ENCODE measurements around the gene C3orf49. TPM values are rescaled to one million over a fixed set of nuclear protein-coding genes. Genes with fewer than 3 reads are reported as not detected.

C3orf49 gene
- total and polyA plus RNA-seq, 2 of the 13 experiments (the other 11 are each of a cell fraction or from before 2014, with no cell fraction given) = not detected

DNA sequence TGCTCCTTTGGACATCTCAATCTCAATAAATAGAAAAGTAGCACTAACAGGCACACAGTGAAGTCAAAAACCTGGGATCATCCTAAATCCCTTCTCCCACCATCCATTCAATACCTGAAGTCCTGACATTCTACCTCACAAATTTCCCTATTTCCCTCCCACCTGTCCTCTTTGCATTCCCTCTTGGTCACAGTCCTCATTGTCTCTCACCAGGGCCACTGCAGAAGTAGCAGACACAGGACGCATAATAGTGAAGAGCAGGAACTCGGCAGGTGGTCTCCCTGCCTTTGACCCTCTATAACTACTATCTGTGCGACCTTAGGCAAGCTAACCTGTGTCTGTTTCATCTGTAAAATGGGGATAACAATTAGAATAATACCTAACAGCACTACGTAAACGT is 42.2 kb downstream of the C3orf49 start:
- Histone ChIP-seq H3K4me2 (ENCODE audit: low read depth, low read length) (0 out of 2 replicates have a peak overlapping the region, but pooled peaks have one; percentile 91), H3K9ac (ENCODE audit: insufficient read depth, low read depth, low read length) (no peak overlapping the region), H3K27ac (ENCODE audit: extremely low read length, insufficient read depth, low read length) (no peak overlapping the region), H2AFZ (ENCODE audit: low read length) (no peak overlapping the region), H4K20me1 (ENCODE audit: insufficient read depth, low read length) (no peaks in the 10 kb centered on the region), H3K36me3 (replicated peaks in 1 of 2; ENCODE audit: control insufficient read depth in 1 of 2, insufficient read depth in 2 of 2, low read length in 2 of 2) (no peaks in the 10 kb centered on the region), H3K79me2 (ENCODE audit: insufficient read depth, low read length) (peaks cover 38% of the 10 kb centered on the region), H3K4me1 (ENCODE audit: insufficient read depth, low read length) (peaks cover 44% of the 10 kb centered on the region), H3K27me3 (ENCODE audit: control insufficient read depth in 1 of 2, insufficient read depth in 2 of 2, low read length in 2 of 2) (no peaks in the 10 kb centered on the region; a peak in 1 of 5 replicates), H3K4me3 (replicated peaks in 1 of 3; ENCODE audit: insufficient read depth in 1 of 3, low read depth in 2 of 3, low read length in 3 of 3) (no peak overlapping the region), H3K9me3 (ENCODE audit: low read length) (no peaks in the 10 kb centered on the region)
- POLR2A ChIA-PET = interaction anchor here (1.8 kb wide), 1 partner anchor 50 kb away, joined by 5 read pairs; no protein-coding TSS in a partner anchor
- in situ Hi-C loops (cut with HindIII; ENCODE audit: extremely low pct_ligation_motif_present, low pct_unique_long_range_greater_than_20kb) = loop anchor here (10.0 kb wide), 1 partner anchor 53 kb away; the partner anchor contains the start of gene SCAANT1
- TF ChIP-seq, protein P1, sequence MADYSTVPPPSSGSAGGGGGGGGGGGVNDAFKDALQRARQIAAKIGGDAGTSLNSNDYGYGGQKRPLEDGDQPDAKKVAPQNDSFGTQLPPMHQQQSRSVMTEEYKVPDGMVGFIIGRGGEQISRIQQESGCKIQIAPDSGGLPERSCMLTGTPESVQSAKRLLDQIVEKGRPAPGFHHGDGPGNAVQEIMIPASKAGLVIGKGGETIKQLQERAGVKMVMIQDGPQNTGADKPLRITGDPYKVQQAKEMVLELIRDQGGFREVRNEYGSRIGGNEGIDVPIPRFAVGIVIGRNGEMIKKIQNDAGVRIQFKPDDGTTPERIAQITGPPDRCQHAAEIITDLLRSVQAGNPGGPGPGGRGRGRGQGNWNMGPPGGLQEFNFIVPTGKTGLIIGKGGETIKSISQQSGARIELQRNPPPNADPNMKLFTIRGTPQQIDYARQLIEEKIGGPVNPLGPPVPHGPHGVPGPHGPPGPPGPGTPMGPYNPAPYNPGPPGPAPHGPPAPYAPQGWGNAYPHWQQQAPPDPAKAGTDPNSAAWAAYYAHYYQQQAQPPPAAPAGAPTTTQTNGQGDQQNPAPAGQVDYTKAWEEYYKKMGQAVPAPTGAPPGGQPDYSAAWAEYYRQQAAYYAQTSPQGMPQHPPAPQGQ (CRISPR knock-in tag; IDR thresholded peaks at IDR 0.05; ENCODE audit: borderline replicate concordance) = no peak
- 96% methylated on average over 5 of the region's 5 CpGs for WGBS (ENCODE audit: low lambda C conversion rate)
- CTCF ChIA-PET (ENCODE audit: low intra/inter-chr PET ratio, low total read pairs) = no interaction called here
- BruUV-seq (replicated peaks) = no TSS peak
- DNase-seq (ENCODE audit: low spot score) = no peak
- intact Hi-C loops (cut with micrococcal nuclease; ENCODE audit: unreplicated experiment) = no loop called here
- no peak for FAIRE-seq
- ATAC-seq = no peak

DNA sequence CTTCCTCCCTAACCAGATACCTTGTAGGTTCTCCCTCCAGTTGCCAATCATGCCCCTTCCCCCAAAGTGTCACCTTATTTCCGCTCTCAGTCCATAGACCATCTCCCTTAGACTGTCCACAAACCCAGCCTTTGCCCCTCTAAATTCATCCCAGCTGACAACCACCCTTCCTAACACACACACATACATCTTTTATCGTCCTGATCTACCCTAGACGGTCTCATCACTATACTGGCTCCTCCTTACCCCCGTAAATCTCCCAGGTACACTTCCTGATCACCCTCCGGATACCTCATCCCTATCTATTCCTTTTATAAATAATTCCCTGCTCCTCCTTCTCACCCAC is 43.7 kb downstream of the C3orf49 start:
- ATAC-seq (peak; percentile 37; the same call in 2 of the 3 replicates), DNase-seq (ENCODE audit: low spot score) (peak; percentile 7), FAIRE-seq (no peak)
- Histone ChIP-seq H3K79me2 (ENCODE audit: insufficient read depth, low read length) (peaks cover 40% of the 10 kb centered on the region), H2AFZ (ENCODE audit: low read length) (no peak overlapping the region), H3K27me3 (ENCODE audit: control insufficient read depth in 1 of 2, insufficient read depth in 2 of 2, low read length in 2 of 2) (no peaks in the 10 kb centered on the region; a peak in 1 of 5 replicates), H3K9ac (ENCODE audit: insufficient read depth, low read depth, low read length) (peak overlapping the region; percentile 98), H3K36me3 (replicated peaks in 1 of 2; ENCODE audit: control insufficient read depth in 1 of 2, insufficient read depth in 2 of 2, low read length in 2 of 2) (no peaks in the 10 kb centered on the region; a peak in 1 of 5 replicates), H4K20me1 (ENCODE audit: insufficient read depth, low read length) (no peaks in the 10 kb centered on the region), H3K27ac (ENCODE audit: extremely low read length, insufficient read depth, low read length) (peak overlapping the region; percentile 94), H3K4me1 (ENCODE audit: insufficient read depth, low read length) (peaks cover 46% of the 10 kb centered on the region), H3K4me3 (replicated peaks in 1 of 3; ENCODE audit: insufficient read depth in 1 of 3, low read depth in 2 of 3, low read length in 3 of 3) (peak overlapping the region; percentile 89 to 93 (median 93)), H3K9me3 (ENCODE audit: low read length) (no peaks in the 10 kb centered on the region), H3K4me2 (ENCODE audit: low read depth, low read length) (peak overlapping the region; percentile 91)
- intact Hi-C loops (cut with micrococcal nuclease; ENCODE audit: unreplicated experiment) = no loop called here
- in situ Hi-C loops (cut with HindIII; ENCODE audit: extremely low pct_ligation_motif_present, low pct_unique_long_range_greater_than_20kb) = loop anchor here (10.0 kb wide), 1 partner anchor 52 kb away; the partner anchor contains the start of gene SCAANT1
- 4% methylated on average over 5 of the region's 5 CpGs for WGBS (ENCODE audit: low lambda C conversion rate)
- CTCF ChIA-PET (ENCODE audit: low intra/inter-chr PET ratio, low total read pairs) = no interaction called here
- POLR2A ChIA-PET = interaction anchor here (1.8 kb wide), 1 partner anchor 49 kb away, joined by 5 read pairs; no protein-coding TSS in a partner anchor
- no TSS peak for BruUV-seq (replicated peaks)
- TF ChIP-seq ZBTB46 (CRISPR knock-in tag; IDR thresholded peaks at IDR 0.05; ENCODE audit: borderline replicate concordance) (no peak), ZSCAN31 (CRISPR knock-in tag; IDR thresholded peaks at IDR 0.05; ENCODE audit: low read depth) (no peak), POLR2AphosphoS5 (IDR thresholded peaks at IDR 0.05; ENCODE audit: low read depth, low read length) (0 out of 2 replicates have a peak, but pooled peaks have one; percentile 4), BRCA1 (CRISPR knock-in tag; IDR thresholded peaks at IDR 0.05) (no peak), ZNF567 (CRISPR knock-in tag; IDR thresholded peaks at IDR 0.05; ENCODE audit: borderline replicate concordance) (no peak), ZNF784 (CRISPR knock-in tag; IDR thresholded peaks at IDR 0.05; ENCODE audit: borderline replicate concordance) (no peak), PRPF4 (IDR thresholded peaks at IDR 0.05; ENCODE audit: low read depth, low read length, poor library complexity, severe bottlenecking) (no peak), ZNF660 (CRISPR knock-in tag; IDR thresholded peaks at IDR 0.05; ENCODE audit: borderline replicate concordance, low read depth) (0 out of 2 replicates have a peak, but pooled peaks have one; percentile 0), SALL1 (CRISPR knock-in tag; IDR thresholded peaks at IDR 0.05) (no peak), GLI4 (CRISPR knock-in tag; IDR thresholded peaks at IDR 0.05; ENCODE audit: borderline replicate concordance) (no peak), SPEN (CRISPR knock-in tag; IDR thresholded peaks at IDR 0.05; ENCODE audit: low read depth) (no peak)

Measured in HepG2 (cell line).